ENCODE data around the gene NPAS1. TPM values are rescaled to one million over a fixed set of nuclear protein-coding genes. Genes with fewer than 3 reads are reported as not detected.
"Not testable (repeated sequence)": the region's sequence is repeated elsewhere in the genome, so short reads cannot be mapped to it uniquely, and the experiment has no call there.

Gene NPAS1
- total RNA-seq, 2 experiments from 2014 or later = 0.50 TPM; not detected in 1

- ChIA-PET POLR2A (interaction anchor here (0.5 kb wide), 1 partner anchor 1747 kb away, joined by 3 read pairs; no protein-coding TSS in a partner anchor), CTCF (interaction anchor here (2.3 kb wide), 1 partner anchor 9 kb away, joined by 9 read pairs; no protein-coding TSS in a partner anchor)
- peaks cover 5% of the 10 kb centered on the region for H3K27me3 Mint-ChIP-seq
These were observed 15.8 kb upstream of the NPAS1 start for GRCh38 chr19:47003611-47004465.

GRCh38 chr19:47005164-47005641, 14.4 kb upstream of the NPAS1 start:
- Mint-ChIP-seq H3K4me1 (no peaks in the 10 kb centered on the region), H3K4me3 (no peak overlapping the region), H3K27me3 (peaks cover 5% of the 10 kb centered on the region), H3K27ac (no peak overlapping the region), H3K36me3 (ENCODE audit: low read depth) (peaks cover 8% of the 10 kb centered on the region), H3K9me3 (ENCODE audit: low read depth) (no peaks in the 10 kb centered on the region)
- DNase-seq (no peak), ATAC-seq (no peak)
- ChIA-PET CTCF (interaction anchor here (2.3 kb wide), 1 partner anchor 8 kb away, joined by 9 read pairs; no protein-coding TSS in a partner anchor), POLR2A (no interaction called here)
- intact Hi-C loops (cut with DNase I, micrococcal nuclease) = no loop called here

More at GRCh38 chr19:47003611-47004465, 15.8 kb upstream of the NPAS1 start:
- Mint-ChIP-seq H3K4me1 (no peaks in the 10 kb centered on the region), H3K9me3 (ENCODE audit: low read depth) (no peaks in the 10 kb centered on the region), H3K4me3 (no peak overlapping the region), H3K27ac (no peak overlapping the region), H3K36me3 (ENCODE audit: low read depth) (peaks cover 14% of the 10 kb centered on the region)
- intact Hi-C loops (cut with DNase I, micrococcal nuclease) = no loop called here
- DNase-seq (no peak), ATAC-seq (no peak)

- POLR2A ChIA-PET = interaction anchor here (0.5 kb wide), 1 partner anchor 75 kb away, joined by 5 read pairs; no protein-coding TSS in a partner anchor
- no peaks in the 10 kb centered on the region for H3K9me3 Mint-ChIP-seq (ENCODE audit: low read depth)
- intact Hi-C loops (cut with DNase I, micrococcal nuclease) = no loop called here
- H3K36me3 Mint-ChIP-seq (ENCODE audit: low read depth) = peaks cover 5% of the 10 kb centered on the region
- ATAC-seq = peak; percentile 60
- no peak overlapping the region for H3K4me3 Mint-ChIP-seq
- H3K27ac Mint-ChIP-seq = no peak overlapping the region
- no peaks in the 10 kb centered on the region for H3K4me1 Mint-ChIP-seq
- DNase-seq = peak; percentile 42
- CTCF ChIA-PET = interaction anchor here (0.7 kb wide), 1 partner anchor 9 kb away, joined by 3 read pairs; no protein-coding TSS in a partner anchor
- H3K27me3 Mint-ChIP-seq = peaks cover 5% of the 10 kb centered on the region
These were observed 13.8 kb upstream of the NPAS1 start for GRCh38 chr19:47005873-47006272.

GRCh38 chr19:47006496-47006895, 13.1 kb upstream of the NPAS1 start:
- intact Hi-C loops (cut with DNase I, micrococcal nuclease) = no loop called here
- no peak for DNase-seq
- peaks cover 5% of the 10 kb centered on the region for H3K27me3 Mint-ChIP-seq
- H3K4me1 Mint-ChIP-seq = no peaks in the 10 kb centered on the region
- H3K36me3 Mint-ChIP-seq (ENCODE audit: low read depth) = peaks cover 1% of the 10 kb centered on the region
- POLR2A ChIA-PET = no interaction called here
- no peak overlapping the region for H3K4me3 Mint-ChIP-seq
- no peak overlapping the region for H3K27ac Mint-ChIP-seq
- CTCF ChIA-PET = interaction anchor here (0.7 kb wide), 1 partner anchor 8 kb away, joined by 3 read pairs; no protein-coding TSS in a partner anchor
- no peak for ATAC-seq
- H3K9me3 Mint-ChIP-seq (ENCODE audit: low read depth) = no peaks in the 10 kb centered on the region

GRCh38 chr19:47010549-47010948, 9.1 kb upstream of the NPAS1 start:
- ATAC-seq; POLR2A ChIA-PET; H3K4me3 Mint-ChIP-seq; H3K27ac Mint-ChIP-seq; H3K27me3 Mint-ChIP-seq; intact Hi-C loops (cut with DNase I, micrococcal nuclease); H3K4me1 Mint-ChIP-seq; DNase-seq; H3K36me3 Mint-ChIP-seq (ENCODE audit: low read depth); H3K9me3 Mint-ChIP-seq (ENCODE audit: low read depth): not testable (repeated sequence)
- CTCF ChIA-PET = interaction anchor here (0.6 kb wide), 2 partner anchors 154 to 384 kb away, joined by 3 read pairs; no protein-coding TSS in a partner anchor

- no peaks in the 10 kb centered on the region for H3K27me3 Mint-ChIP-seq
- CTCF ChIA-PET = interaction anchor here (0.5 to 2.8 kb wide), 49 partner anchors 8 to 1674 kb away, joined by 3 to 35 read pairs (median 4); partner anchors contain the start of genes ARHGAP35, SAE1 and ZC3H4
- H3K4me3 Mint-ChIP-seq = no peak overlapping the region
- no peaks in the 10 kb centered on the region for H3K36me3 Mint-ChIP-seq (ENCODE audit: low read depth)
- no peaks in the 10 kb centered on the region for H3K9me3 Mint-ChIP-seq (ENCODE audit: low read depth)
- intact Hi-C loops (cut with DNase I, micrococcal nuclease) = loop anchor here (1.0 to 2.0 kb wide), 4 partner anchors 20 to 235 kb away; no protein-coding TSS in a partner anchor
- POLR2A ChIA-PET = interaction anchor here (0.6 to 0.7 kb wide), 5 partner anchors 46 to 184 kb away, joined by 3 to 7 read pairs (median 3); partner anchors contain the start of gene ZC3H4
- peaks cover 7% of the 10 kb centered on the region for H3K4me1 Mint-ChIP-seq
- no peak overlapping the region for H3K27ac Mint-ChIP-seq
- DNase-seq (no peak), ATAC-seq (no peak)
These were observed 7.0 kb upstream of the NPAS1 start for GRCh38 chr19:47012617-47013016.

GRCh38 chr19:47013041-47013517, 6.6 kb upstream of the NPAS1 start:
- Mint-ChIP-seq H3K9me3 (ENCODE audit: low read depth) (no peaks in the 10 kb centered on the region), H3K4me1 (peaks cover 7% of the 10 kb centered on the region), H3K27ac (no peak overlapping the region), H3K4me3 (no peak overlapping the region), H3K36me3 (ENCODE audit: low read depth) (no peaks in the 10 kb centered on the region), H3K27me3 (no peaks in the 10 kb centered on the region)
- DNase-seq (peak; percentile 79), ATAC-seq (peak; percentile 87)
- intact Hi-C loops (cut with DNase I, micrococcal nuclease) = loop anchor here (1.0 to 2.0 kb wide), 4 partner anchors 19 to 234 kb away; no protein-coding TSS in a partner anchor
- CTCF ChIA-PET = interaction anchor here (0.5 to 2.8 kb wide), 54 partner anchors 9 to 1674 kb away, joined by 3 to 35 read pairs (median 4); partner anchors contain the start of genes ARHGAP35, SAE1 and ZC3H4
- POLR2A ChIA-PET = interaction anchor here (0.6 to 0.7 kb wide), 5 partner anchors 46 to 185 kb away, joined by 3 to 7 read pairs (median 3); partner anchors contain the start of gene ZC3H4

- ATAC-seq = no peak
- peaks cover 9% of the 10 kb centered on the region for H3K4me1 Mint-ChIP-seq
- intact Hi-C loops (cut with DNase I, micrococcal nuclease) = no loop called here
- no peak overlapping the region for H3K27ac Mint-ChIP-seq
- peak overlapping the region; percentile 23 for H3K4me3 Mint-ChIP-seq
- ChIA-PET CTCF (interaction anchor here (0.7 to 1.7 kb wide), 8 partner anchors 10 to 874 kb away, joined by 3 to 6 read pairs (median 3); no protein-coding TSS in a partner anchor), POLR2A (interaction anchor here (0.6 to 1.6 kb wide), 2 partner anchors 16 to 189 kb away, joined by 4 to 6 read pairs; no protein-coding TSS in a partner anchor)
- H3K36me3 Mint-ChIP-seq (ENCODE audit: low read depth) = no peaks in the 10 kb centered on the region
- no peak for DNase-seq
- no peaks in the 10 kb centered on the region for H3K9me3 Mint-ChIP-seq (ENCODE audit: low read depth)
- H3K27me3 Mint-ChIP-seq = peaks cover 30% of the 10 kb centered on the region
These were observed 714 bp upstream of the NPAS1 start for GRCh38 chr19:47018923-47019322.

- Mint-ChIP-seq H3K4me1 (peaks cover 9% of the 10 kb centered on the region), H3K9me3 (ENCODE audit: low read depth) (no peaks in the 10 kb centered on the region), H3K36me3 (ENCODE audit: low read depth) (no peaks in the 10 kb centered on the region), H3K27ac (no peak overlapping the region), H3K27me3 (peaks cover 35% of the 10 kb centered on the region), H3K4me3 (no peak overlapping the region)
- ATAC-seq (no peak), DNase-seq (no peak)
- CTCF ChIA-PET = no interaction called here
- POLR2A ChIA-PET = interaction anchor here (1.6 kb wide), 1 partner anchor 15 kb away, joined by 4 read pairs; no protein-coding TSS in a partner anchor
- intact Hi-C loops (cut with DNase I, micrococcal nuclease) = no loop called here
These were observed 632 bp downstream of the NPAS1 start for GRCh38 chr19:47020132-47020805.

- ChIA-PET POLR2A (no interaction called here), CTCF (interaction anchor here (1.3 kb wide), 1 partner anchor 8 kb away, joined by 7 read pairs; no protein-coding TSS in a partner anchor)
- H3K4me1 Mint-ChIP-seq = peaks cover 9% of the 10 kb centered on the region
- peaks cover 36% of the 10 kb centered on the region for H3K27me3 Mint-ChIP-seq
- DNase-seq (no peak), ATAC-seq (no peak)
- H3K27ac Mint-ChIP-seq = no peak overlapping the region
- no peaks in the 10 kb centered on the region for H3K36me3 Mint-ChIP-seq (ENCODE audit: low read depth)
- no peaks in the 10 kb centered on the region for H3K9me3 Mint-ChIP-seq (ENCODE audit: low read depth)
- intact Hi-C loops (cut with DNase I, micrococcal nuclease) = no loop called here
- no peak overlapping the region for H3K4me3 Mint-ChIP-seq
These were observed 1.4 kb downstream of the NPAS1 start for GRCh38 chr19:47020992-47021496.
